B cell (primary cell): ENCODE measurements around the gene ZBTB48. TPM values are rescaled to one million over a fixed set of nuclear protein-coding genes. Genes with fewer than 3 reads are reported as not detected.

Experiments
- ATAC-seq: fragments of 200-7000 bp; cut with Tn5 transposase; one replicate; pipeline ENCODE4 v1.10.0; 2021; ENCODE audit warnings: low read depth, mild to moderate bottlenecking, moderate number of reproducible peaks, moderate library complexity
- CTCF ChIA-PET: fragments of 350-600 bp; sonication (Branson Sonifier 250); formaldehyde crosslinking; loops from one replicate; lab custom pipeline; 2021; ENCODE audit warnings: antibody characterized with exemption, inconsistent platforms; lab: Charles Lee
- POLR2A ChIA-PET: fragments of 350-600 bp; sonication (Branson Sonifier 250); formaldehyde crosslinking; loops from one replicate; lab custom pipeline; 2021; ENCODE audit warnings: antibody characterized with exemption; lab: Charles Lee
- DNase-seq: peaks from one replicate; pipeline ENCODE4 v3.0.0; 2013
- H2AFZ ChIP-seq: 2 replicates; pipeline ENCODE4 v1.6.1; 2012; ENCODE audit warnings: mild to moderate bottlenecking, low read depth, low read length; ENCODE audit not compliant: insufficient read depth, poor library complexity, severe bottlenecking
- H3K27ac ChIP-seq, 2 donors: 1 replicate in 1 of 2; 2 replicates in 1 of 2; pipeline ENCODE4 v1.5.1; 2012 to 2013; ENCODE audit warnings: low read length in 2 of 2, mild to moderate bottlenecking in 2 of 2, moderate library complexity in 1 of 2
- H3K27me3 ChIP-seq, 4 experiments: fragments of 200-600 bp in 1 of 4; sonication (generic) in 1 of 4; replicated peaks in 1 of 4; 1 replicate in 2 of 4; 2 replicates in 2 of 4; pipeline versions ENCODE4 v1.6.1 to v1.7.0; 2013 to 2016; ENCODE audit warnings: low read length in 3 of 4, mild to moderate bottlenecking in 2 of 4, mixed read lengths in 1 of 4, moderate library complexity in 1 of 4; ENCODE audit not compliant: insufficient read depth in 4 of 4, control insufficient read depth in 3 of 4; ENCODE audit errors: control extremely low read depth in 1 of 4
- H3K36me3 ChIP-seq, 2 experiments: replicated peaks in 1 of 2; 1 replicate in 1 of 2; 2 replicates in 1 of 2; pipeline versions ENCODE4 v1.6.1 to v1.7.1; 2013; ENCODE audit warnings: low read length in 1 of 2; ENCODE audit not compliant: insufficient read depth in 2 of 2, control insufficient read depth in 1 of 2; ENCODE audit errors: control extremely low read depth in 1 of 2, extremely low read depth in 1 of 2
- H3K4me1 ChIP-seq, 2 donors: fragments of 200-600 bp in 1 of 2; sonication (generic) in 1 of 2; 1 replicate in 1 of 2; 2 replicates in 1 of 2; pipeline versions ENCODE4 v1.5.1 to v1.6.1; 2013 to 2017; ENCODE audit warnings: low read length in 2 of 2; ENCODE audit not compliant: control insufficient read depth in 2 of 2, insufficient read depth in 2 of 2
- H3K4me2 ChIP-seq: replicated peaks from 2 replicates; pipeline ENCODE3; 2012; ENCODE audit warnings: mild to moderate bottlenecking, low read depth, low read length; ENCODE audit not compliant: poor library complexity, severe bottlenecking
- H3K4me3 ChIP-seq, 5 experiments: fragments of 200-600 bp in 1 of 5; sonication (generic) in 1 of 5; 1 replicate in 3 of 5; 2 replicates in 2 of 5; pipeline versions ENCODE4 v1.5.1 to v1.7.0; 2011 to 2016; ENCODE audit warnings: low read length in 4 of 5, mild to moderate bottlenecking in 4 of 5, low read depth in 2 of 5, control low read depth in 1 of 5, moderate library complexity in 1 of 5; ENCODE audit not compliant: insufficient read depth in 1 of 5; ENCODE audit errors: control extremely low read depth in 1 of 5, extremely low read depth in 1 of 5
- H3K79me2 ChIP-seq: fragments of 200-600 bp; sonication (generic); one replicate; pipeline ENCODE4 v1.6.0; 2016; ENCODE audit warnings: low read length; ENCODE audit not compliant: control insufficient read depth, insufficient read depth
- H3K9ac ChIP-seq: fragments of 200-600 bp; sonication (generic); 2 replicates; pipeline ENCODE4 v1.6.1; 2017; ENCODE audit warnings: mild to moderate bottlenecking, low read length, moderate library complexity
- H3K9me3 ChIP-seq, 3 donors: one replicate each; pipeline versions ENCODE4 v1.6.1 to v1.7.1; 2013; ENCODE audit warnings: low read length in 2 of 3; ENCODE audit not compliant: control insufficient read depth in 2 of 3, insufficient read depth in 1 of 3; ENCODE audit errors: control extremely low read depth in 1 of 3
- H4K20me1 ChIP-seq: 2 replicates; pipeline ENCODE4 v1.6.0; 2012; ENCODE audit warnings: mild to moderate bottlenecking, low read length; ENCODE audit not compliant: insufficient read depth, control insufficient read depth, poor library complexity, severe bottlenecking
- H3K27ac Mint-ChIP-seq: one replicate; pipeline ENCODE4 v1.8.0; 2021; ENCODE audit warnings: mixed read lengths
- H3K27me3 Mint-ChIP-seq: one replicate; pipeline ENCODE4 v1.8.0; 2021; ENCODE audit warnings: mixed read lengths
- H3K4me1 Mint-ChIP-seq: one replicate; pipeline ENCODE4 v1.8.0; 2021; ENCODE audit warnings: mixed read lengths
- H3K4me3 Mint-ChIP-seq: one replicate; pipeline ENCODE4 v1.8.0; 2021; ENCODE audit warnings: mixed read lengths
- H3K9me3 Mint-ChIP-seq: one replicate; pipeline ENCODE4 v1.8.0; 2022; ENCODE audit warnings: mixed read lengths; ENCODE audit not compliant: insufficient read depth
- CTCF ChIP-seq: fragments of 200-600 bp; IDR thresholded peaks from one replicate; pipeline ENCODE4 v1.8.0; 2022; ENCODE audit warnings: antibody characterized with exemption, mild to moderate bottlenecking
- EZH2 ChIP-seq: IDR thresholded peaks from 2 replicates; pipeline ENCODE4 v1.6.1; 2012; ENCODE audit warnings: borderline replicate concordance, low read depth, mild to moderate bottlenecking, moderate library complexity, low read length; ENCODE audit not compliant: insufficient read depth, poor library complexity, severe bottlenecking
- WGBS: methylation state at CpG from one replicate; pipeline ENCODE4 v1.1.5; 2013; ENCODE audit warnings: missing lambda C conversion rate; ENCODE audit not compliant: insufficient coverage; 5-methylcytosine and 5-hydroxymethylcytosine counted together
- intact Hi-C: fragments of 100-400 bp; cut with micrococcal nuclease; formaldehyde crosslinking; loops from one replicate; pipeline ENCODE4 v1.10.0; 2022
- polyA plus RNA-seq: library from polyadenylated mRNA; depleted of rRNA; stranded (reverse); fragments of >200 nt; gene quantifications from 2 replicates; pipeline ENCODE4 v1.2.3, GENCODE V29; 2012
- total RNA-seq, 2 donors: library from RNA; stranded (reverse); fragments of 120-200 nt in 1 of 2; gene quantifications; 1 replicate in 1 of 2; 2 replicates in 1 of 2; pipeline versions ENCODE4 v1.2.3 to v1.2.4, GENCODE V29; 2013 to 2022

ZBTB48 gene
- total and polyA plus RNA-seq, 2 donors (not counting 1 experiment from before 2014, with no cell fraction given): 65.6 to 100 TPM

GRCh38 chr1:6594977-6595740 lies 15.4 kb downstream of the ZBTB48 start:
- intact Hi-C loops: no loop called here
- Mint-ChIP-seq H3K27me3 (no peaks in the 10 kb centered on the region), H3K4me1 (peaks cover 20% of the 10 kb centered on the region), H3K4me3 (no peak overlapping the region), H3K9me3 (no peaks in the 10 kb centered on the region), H3K27ac (no peak overlapping the region)
- Histone ChIP-seq H3K79me2 (peaks cover 40% of the 10 kb centered on the region), H3K27ac (no peak overlapping the region), H3K36me3 (peaks cover 0 to 56% of the 10 kb centered on the region in 2 experiments), H4K20me1 (peaks cover 58% of the 10 kb centered on the region), H2AFZ (no peak overlapping the region), H3K27me3 (no peaks in the 10 kb centered on the region), H3K9me3 (no peaks in the 10 kb centered on the region), H3K4me3 (no peak overlapping the region), H3K9ac (no peak overlapping the region), H3K4me2 (no peak overlapping the region), H3K4me1 (peaks cover 11 to 25% of the 10 kb centered on the region in 2 donors)
- no peak for TF ChIP-seq CTCF
- no peak for TF ChIP-seq EZH2
- ATAC-seq (no peak), DNase-seq (no peak)
- ChIA-PET CTCF (no interaction called here), POLR2A (no interaction called here)
- WGBS: 98% methylated on average over 11 of the region's 11 CpGs

- Histone ChIP-seq H2AFZ (no peak overlapping the region), H4K20me1 (peaks cover 61% of the 10 kb centered on the region), H3K36me3 (peaks cover 0 to 50% of the 10 kb centered on the region in 2 experiments), H3K4me2 (no peak overlapping the region), H3K79me2 (peaks cover 51% of the 10 kb centered on the region), H3K9ac (no peak overlapping the region), H3K4me1 (peaks cover 21 to 31% of the 10 kb centered on the region in 2 donors), H3K4me3 (no peak overlapping the region), H3K27me3 (no peaks in the 10 kb centered on the region), H3K9me3 (no peaks in the 10 kb centered on the region), H3K27ac (no peak overlapping the region)
- TF ChIP-seq CTCF: no peak
- 89% methylated on average over 3 of the region's 7 CpGs for WGBS
- H3K4me3 Mint-ChIP-seq: no peak overlapping the region
- H3K4me1 Mint-ChIP-seq: peaks cover 30% of the 10 kb centered on the region
- ChIA-PET POLR2A (no interaction called here), CTCF (no interaction called here)
- ATAC-seq (no peak), DNase-seq (no peak)
- intact Hi-C loops: no loop called here
- H3K27ac Mint-ChIP-seq: no peak overlapping the region
- no peaks in the 10 kb centered on the region for H3K27me3 Mint-ChIP-seq
- H3K9me3 Mint-ChIP-seq: no peaks in the 10 kb centered on the region
Measured at GRCh38 chr1:6596351-6596750, 16.6 kb downstream of the ZBTB48 start.
